ENCODE results near the gene LRP5. TPM values are rescaled to one million over a fixed set of nuclear protein-coding genes. Genes with fewer than 3 reads are reported as not detected.

Gene LRP5
- total and polyA plus RNA-seq, 2 donors: 10.1 to 22.1 TPM

GRCh38 chr11:68269414-68270081 is 42.8 kb upstream of the LRP5 start:
- H3K4me1 ChIP-seq (ENCODE audit: control insufficient read depth in 2 of 2, insufficient read depth in 2 of 2, low read length in 2 of 2): peaks cover 5 to 22% of the 10 kb centered on the region in 2 donors
- H3K27ac ChIP-seq (ENCODE audit: low read depth in 1 of 2, low read length in 1 of 2): no peak overlapping the region
- H3K27me3 ChIP-seq (ENCODE audit: control insufficient read depth in 2 of 2, insufficient read depth in 1 of 2, low read length in 1 of 2): no peaks in the 10 kb centered on the region
- no peak overlapping the region for H3K4me3 ChIP-seq (ENCODE audit: low read length in 2 of 2)
- peaks cover 9 to 27% of the 10 kb centered on the region in 2 donors for H3K36me3 ChIP-seq (ENCODE audit: control insufficient read depth in 2 of 2, insufficient read depth in 2 of 2, low read length in 1 of 2)
- WGBS: 96% methylated on average over 10 of the region's 10 CpGs
- H3K9me3 ChIP-seq (ENCODE audit: control insufficient read depth in 2 of 2, insufficient read depth in 1 of 2, low read length in 1 of 2): no peaks in the 10 kb centered on the region
- DNase-seq (ENCODE audit: low read depth in 6 of 9, low spot score in 9 of 9): no peak

GRCh38 chr11:68270196-68271022 is 42.0 kb upstream of the LRP5 start:
- H3K4me1 ChIP-seq (ENCODE audit: control insufficient read depth in 2 of 2, insufficient read depth in 2 of 2, low read length in 2 of 2): peaks cover 5 to 22% of the 10 kb centered on the region in 2 donors
- no peak overlapping the region for H3K4me3 ChIP-seq (ENCODE audit: low read length in 2 of 2)
- no peak overlapping the region for H3K27ac ChIP-seq (ENCODE audit: low read depth in 1 of 2, low read length in 1 of 2)
- H3K9me3 ChIP-seq (ENCODE audit: control insufficient read depth in 2 of 2, insufficient read depth in 1 of 2, low read length in 1 of 2): no peaks in the 10 kb centered on the region
- 85% methylated on average over 8 of the region's 8 CpGs for WGBS
- H3K36me3 ChIP-seq (ENCODE audit: control insufficient read depth in 2 of 2, insufficient read depth in 2 of 2, low read length in 1 of 2): peaks cover 9 to 19% of the 10 kb centered on the region in 2 donors
- no peak for DNase-seq (ENCODE audit: low read depth in 6 of 9, low spot score in 9 of 9)
- H3K27me3 ChIP-seq (ENCODE audit: control insufficient read depth in 2 of 2, insufficient read depth in 1 of 2, low read length in 1 of 2): no peaks in the 10 kb centered on the region

GRCh38 chr11:68271023-68271780 is 41.2 kb upstream of the LRP5 start:
- DNase-seq (ENCODE audit: low read depth in 6 of 9, low spot score in 9 of 9): peak in 7 of 9 donors; percentile 20 to 70 (median 38)
- WGBS: 10% methylated on average over 23 of the region's 23 CpGs
- Histone ChIP-seq H3K36me3 (ENCODE audit: control insufficient read depth in 2 of 2, insufficient read depth in 2 of 2, low read length in 1 of 2) (peaks cover 7 to 13% of the 10 kb centered on the region in 2 donors), H3K9me3 (ENCODE audit: control insufficient read depth in 2 of 2, insufficient read depth in 1 of 2, low read length in 1 of 2) (no peaks in the 10 kb centered on the region), H3K27ac (ENCODE audit: low read depth in 1 of 2, low read length in 1 of 2) (peak overlapping the region; percentile 83 to 97), H3K4me1 (ENCODE audit: control insufficient read depth in 2 of 2, insufficient read depth in 2 of 2, low read length in 2 of 2) (peaks cover 5 to 21% of the 10 kb centered on the region in 2 donors), H3K4me3 (ENCODE audit: low read length in 2 of 2) (peak overlapping the region; percentile 77 to 81), H3K27me3 (ENCODE audit: control insufficient read depth in 2 of 2, insufficient read depth in 1 of 2, low read length in 1 of 2) (no peaks in the 10 kb centered on the region)

GRCh38 chr11:68271781-68272608 is 40.4 kb upstream of the LRP5 start, which contains the start of gene C11orf24:
Gene C11orf24, minus strand, starts transcription at chr11:68271973. Its CDS starts 8,206 bp downstream, at chr11:68263767.
- Histone ChIP-seq H3K27ac (ENCODE audit: low read depth in 1 of 2, low read length in 1 of 2) (peak within 1 kb of the TSS; percentile 89 to 97), H3K27me3 (ENCODE audit: control insufficient read depth in 2 of 2, insufficient read depth in 1 of 2, low read length in 1 of 2) (no peaks in the 10 kb centered on the region), H3K4me3 (ENCODE audit: low read length in 2 of 2) (peak within 1 kb of the TSS; percentile 77 to 81), H3K9me3 (ENCODE audit: control insufficient read depth in 2 of 2, insufficient read depth in 1 of 2, low read length in 1 of 2) (no peaks in the 10 kb centered on the region), H3K4me1 (ENCODE audit: control insufficient read depth in 2 of 2, insufficient read depth in 2 of 2, low read length in 2 of 2) (peaks cover 5 to 15% of the 10 kb centered on the region in 2 donors), H3K36me3 (ENCODE audit: control insufficient read depth in 2 of 2, insufficient read depth in 2 of 2, low read length in 1 of 2) (peaks cover 0 to 8% of the 10 kb centered on the region in 2 donors)
- peak; percentile 68 to 94 (median 88) for DNase-seq (ENCODE audit: low read depth in 6 of 9, low spot score in 9 of 9)
- WGBS: under 1% methylated on average over 71 of the region's 71 CpGs

GRCh38 chr11:68273026-68273738 is 39.2 kb upstream of the LRP5 start:
- Histone ChIP-seq H3K27me3 (ENCODE audit: control insufficient read depth in 2 of 2, insufficient read depth in 1 of 2, low read length in 1 of 2) (no peaks in the 10 kb centered on the region), H3K4me3 (ENCODE audit: low read length in 2 of 2) (no peak overlapping the region), H3K4me1 (ENCODE audit: control insufficient read depth in 2 of 2, insufficient read depth in 2 of 2, low read length in 2 of 2) (peaks cover 5 to 15% of the 10 kb centered on the region in 2 donors), H3K9me3 (ENCODE audit: control insufficient read depth in 2 of 2, insufficient read depth in 1 of 2, low read length in 1 of 2) (no peaks in the 10 kb centered on the region), H3K27ac (ENCODE audit: low read depth in 1 of 2, low read length in 1 of 2) (no peak overlapping the region), H3K36me3 (ENCODE audit: control insufficient read depth in 2 of 2, insufficient read depth in 2 of 2, low read length in 1 of 2) (no peaks in the 10 kb centered on the region)
- WGBS: 96% methylated on average over 21 of the region's 21 CpGs
- no peak for DNase-seq (ENCODE audit: low read depth in 6 of 9, low spot score in 9 of 9)

GRCh38 chr11:68274306-68274705 is 38.1 kb upstream of the LRP5 start:
- Histone ChIP-seq H3K36me3 (ENCODE audit: control insufficient read depth in 2 of 2, insufficient read depth in 2 of 2, low read length in 1 of 2) (no peaks in the 10 kb centered on the region), H3K4me1 (ENCODE audit: control insufficient read depth in 2 of 2, insufficient read depth in 2 of 2, low read length in 2 of 2) (peaks cover 5 to 15% of the 10 kb centered on the region in 2 donors), H3K27me3 (ENCODE audit: control insufficient read depth in 2 of 2, insufficient read depth in 1 of 2, low read length in 1 of 2) (no peaks in the 10 kb centered on the region), H3K27ac (ENCODE audit: low read depth in 1 of 2, low read length in 1 of 2) (no peak overlapping the region), H3K4me3 (ENCODE audit: low read length in 2 of 2) (no peak overlapping the region), H3K9me3 (ENCODE audit: control insufficient read depth in 2 of 2, insufficient read depth in 1 of 2, low read length in 1 of 2) (no peaks in the 10 kb centered on the region)
- DNase-seq (ENCODE audit: low read depth in 6 of 9, low spot score in 9 of 9): no peak
- 94% methylated on average over 1 of the region's 1 CpG for WGBS

- WGBS: 96% methylated on average over 14 of the region's 14 CpGs
- H3K27ac ChIP-seq (ENCODE audit: low read depth in 1 of 2, low read length in 1 of 2): no peak overlapping the region
- no peak for DNase-seq (ENCODE audit: low read depth in 6 of 9, low spot score in 9 of 9)
Measured at GRCh38 chr11:68275721-68276507, 36.5 kb upstream of the LRP5 start.

More at GRCh38 chr11:68275721-68276507, 36.5 kb upstream of the LRP5 start:
- no peak overlapping the region for H3K4me3 ChIP-seq (ENCODE audit: low read length in 2 of 2)
- H3K36me3 ChIP-seq (ENCODE audit: control insufficient read depth in 2 of 2, insufficient read depth in 2 of 2, low read length in 1 of 2): no peaks in the 10 kb centered on the region
- H3K9me3 ChIP-seq (ENCODE audit: control insufficient read depth in 2 of 2, insufficient read depth in 1 of 2, low read length in 1 of 2): no peaks in the 10 kb centered on the region
- H3K4me1 ChIP-seq (ENCODE audit: control insufficient read depth in 2 of 2, insufficient read depth in 2 of 2, low read length in 2 of 2): peaks cover 4 to 15% of the 10 kb centered on the region in 2 donors
- no peaks in the 10 kb centered on the region for H3K27me3 ChIP-seq (ENCODE audit: control insufficient read depth in 2 of 2, insufficient read depth in 1 of 2, low read length in 1 of 2)
